Thyroid gland (tissue), 4 donors: Measurements from ENCODE around the gene PAPOLG. TPM values are rescaled to one million over a fixed set of nuclear protein-coding genes. Genes with fewer than 3 reads are reported as not detected.
"Not testable (repeated sequence)": the region's sequence is repeated elsewhere in the genome, so short reads cannot be mapped to it uniquely, and the experiment has no call there.

ENCODE experiments used
- DNase-seq, 2 donors: peaks; one replicate each; pipeline ENCODE4 v3.0.0-alpha.2; 2019
- H3K27ac ChIP-seq, 3 donors: fragments of 200-600 bp; sonication (generic); 1 replicate in 2 of 3; 2 replicates in 1 of 3; pipeline ENCODE4 v1.5.1; 2016 to 2019; ENCODE audit warnings: mild to moderate bottlenecking in 1 of 3, moderate library complexity in 1 of 3
- H3K27me3 ChIP-seq: fragments of 200-600 bp; sonication (generic); one replicate; pipeline ENCODE4 v1.5.1; 2019
- H3K36me3 ChIP-seq, 2 donors: fragments of 200-600 bp; sonication (generic); one replicate each; pipeline ENCODE4 v1.5.1; 2016 to 2019
- H3K4me1 ChIP-seq, 2 donors: fragments of 200-600 bp; sonication (generic); one replicate each; pipeline ENCODE4 v1.5.1; 2017 to 2019
- H3K4me3 ChIP-seq, 3 donors: fragments of 200-600 bp; sonication (generic); replicated peaks in 1 of 3; 1 replicate in 2 of 3; 2 replicates in 1 of 3; pipeline ENCODE4 v1.5.1; 2016; ENCODE audit warnings: mild to moderate bottlenecking in 1 of 3
- H3K9me3 ChIP-seq: fragments of 200-600 bp; sonication (generic); one replicate; pipeline ENCODE4 v1.5.1; 2017
- POLR2A ChIP-seq, 2 donors: fragments of 450-650 bp; IDR thresholded peaks; one replicate each; pipeline ENCODE4 v1.6.1; 2017; ENCODE audit warnings: antibody characterized with exemption in 2 of 2, mild to moderate bottlenecking in 2 of 2, moderate library complexity in 1 of 2
- WGBS, 2 donors: methylation state at CpG; one replicate each; pipeline ENCODE4 v1.1.5; 2017; 5-methylcytosine and 5-hydroxymethylcytosine counted together
- intact Hi-C: fragments of 100-400 bp; cut with DNase I; formaldehyde crosslinking; loops from one replicate; pipeline ENCODE4 v1.15.1; 2023
- total RNA-seq, 4 donors: library from RNA; depleted of rRNA; stranded (reverse); fragments of >200 nt; gene quantifications; one replicate each; pipeline ENCODE4 v1.2.3, GENCODE V29; 2016
- TF ChIP-seq, protein P1 (sequence below), 6 experiments: fragments of 200-600 bp in 3 of 6; fragments of 450-650 bp in 3 of 6; sonication (generic) in 3 of 6; IDR thresholded peaks; one replicate each; pipeline ENCODE4 v1.5.1; 2016 to 2019; ENCODE audit warnings: antibody characterized with exemption in 6 of 6, mild to moderate bottlenecking in 2 of 6, inconsistent platforms in 1 of 6, moderate library complexity in 1 of 6

Gene PAPOLG
- total RNA-seq, 4 donors from 2014 or later = 37.4 to 63.2 (median 41.4) TPM

GRCh38 chr2:60825666-60826065 lies 69.6 kb downstream of the PAPOLG start:
- no peak overlapping the region for H3K4me3 ChIP-seq
- no peak overlapping the region for H3K27ac ChIP-seq
- H3K4me1 ChIP-seq = no peaks in the 10 kb centered on the region
- DNase-seq = no peak
- no peak for TF ChIP-seq POLR2A (IDR thresholded peaks at IDR 0.05)
- TF ChIP-seq, protein P1, sequence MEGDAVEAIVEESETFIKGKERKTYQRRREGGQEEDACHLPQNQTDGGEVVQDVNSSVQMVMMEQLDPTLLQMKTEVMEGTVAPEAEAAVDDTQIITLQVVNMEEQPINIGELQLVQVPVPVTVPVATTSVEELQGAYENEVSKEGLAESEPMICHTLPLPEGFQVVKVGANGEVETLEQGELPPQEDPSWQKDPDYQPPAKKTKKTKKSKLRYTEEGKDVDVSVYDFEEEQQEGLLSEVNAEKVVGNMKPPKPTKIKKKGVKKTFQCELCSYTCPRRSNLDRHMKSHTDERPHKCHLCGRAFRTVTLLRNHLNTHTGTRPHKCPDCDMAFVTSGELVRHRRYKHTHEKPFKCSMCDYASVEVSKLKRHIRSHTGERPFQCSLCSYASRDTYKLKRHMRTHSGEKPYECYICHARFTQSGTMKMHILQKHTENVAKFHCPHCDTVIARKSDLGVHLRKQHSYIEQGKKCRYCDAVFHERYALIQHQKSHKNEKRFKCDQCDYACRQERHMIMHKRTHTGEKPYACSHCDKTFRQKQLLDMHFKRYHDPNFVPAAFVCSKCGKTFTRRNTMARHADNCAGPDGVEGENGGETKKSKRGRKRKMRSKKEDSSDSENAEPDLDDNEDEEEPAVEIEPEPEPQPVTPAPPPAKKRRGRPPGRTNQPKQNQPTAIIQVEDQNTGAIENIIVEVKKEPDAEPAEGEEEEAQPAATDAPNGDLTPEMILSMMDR (IDR thresholded peaks at IDR 0.05) = no peak
- WGBS, 2 donors = 74 to 84% methylated on average over 2 of the region's 2 CpGs
- H3K36me3 ChIP-seq = no peaks in the 10 kb centered on the region
- intact Hi-C loops = no loop called here
- H3K9me3 ChIP-seq = no peaks in the 10 kb centered on the region
- H3K27me3 ChIP-seq = no peaks in the 10 kb centered on the region

DNA sequence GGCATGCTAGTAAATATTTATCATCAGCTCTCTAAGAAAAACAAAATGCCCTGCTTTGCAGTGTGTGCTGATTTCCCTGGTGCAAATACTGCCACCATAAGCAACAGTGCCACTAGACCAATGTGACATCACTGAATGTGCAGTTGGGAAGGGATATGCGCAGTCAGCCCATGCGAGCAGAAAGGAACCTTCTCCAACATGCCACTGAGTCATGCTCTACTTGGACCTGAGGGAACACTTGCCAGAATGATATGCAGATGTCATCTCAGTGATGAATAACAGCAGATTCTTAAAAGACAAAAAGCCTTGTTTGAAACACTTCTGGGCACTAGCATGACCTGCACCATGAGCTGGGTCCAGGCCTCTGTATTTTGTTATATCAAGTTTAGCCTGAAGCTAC lies 70.0 kb downstream of the PAPOLG start:
- Histone ChIP-seq H3K27me3 (no peaks in the 10 kb centered on the region), H3K36me3 (no peaks in the 10 kb centered on the region), H3K4me3 (no peak overlapping the region), H3K9me3 (no peaks in the 10 kb centered on the region), H3K4me1 (no peaks in the 10 kb centered on the region), H3K27ac (no peak overlapping the region)
- intact Hi-C loops = no loop called here
- 100% methylated on average over 2 of the region's 2 CpGs for WGBS, 2 donors
- TF ChIP-seq, protein P1 (IDR thresholded peaks at IDR 0.05) = no peak
- TF ChIP-seq POLR2A (IDR thresholded peaks at IDR 0.05) = no peak
- no peak for DNase-seq

DNA sequence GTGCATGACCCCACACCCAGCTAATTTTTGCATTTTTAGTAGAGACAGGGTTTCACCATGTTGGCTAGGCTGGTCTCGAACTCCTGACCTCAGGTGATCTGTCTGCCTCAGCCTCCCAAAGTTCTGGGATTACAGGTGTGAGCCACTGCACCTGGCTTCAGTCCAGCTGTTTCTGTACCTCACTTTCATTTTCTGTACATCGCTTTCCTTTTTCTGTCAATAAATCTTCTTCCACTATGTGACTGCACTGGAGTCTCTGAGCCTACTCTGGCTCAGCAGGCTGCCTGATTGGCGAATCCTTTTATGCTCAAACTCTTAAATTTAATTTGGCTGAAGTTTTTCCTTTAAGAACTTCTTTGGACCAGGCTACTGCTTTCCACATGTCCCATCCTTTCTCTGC lies 70.8 kb downstream of the PAPOLG start:
- H3K4me3 ChIP-seq, H3K4me1 ChIP-seq, intact Hi-C loops, H3K9me3 ChIP-seq, DNase-seq, H3K27ac ChIP-seq, H3K36me3 ChIP-seq, H3K27me3 ChIP-seq: not testable (repeated sequence)
- 85 to 93% methylated on average over 3 of the region's 3 CpGs for WGBS, 2 donors

GRCh38 chr2:60827369-60827768 lies 71.3 kb downstream of the PAPOLG start:
- intact Hi-C loops = no loop called here
- H3K4me1 ChIP-seq = no peaks in the 10 kb centered on the region
- H3K27me3 ChIP-seq = no peaks in the 10 kb centered on the region
- no peaks in the 10 kb centered on the region for H3K36me3 ChIP-seq
- H3K9me3 ChIP-seq = no peaks in the 10 kb centered on the region
- H3K27ac ChIP-seq = no peak overlapping the region
- no peak overlapping the region for H3K4me3 ChIP-seq
- 75 to 77% methylated on average over 9 of the region's 9 CpGs for WGBS, 2 donors
- no peak for DNase-seq
- TF ChIP-seq POLR2A (IDR thresholded peaks at IDR 0.05) = no peak

DNA sequence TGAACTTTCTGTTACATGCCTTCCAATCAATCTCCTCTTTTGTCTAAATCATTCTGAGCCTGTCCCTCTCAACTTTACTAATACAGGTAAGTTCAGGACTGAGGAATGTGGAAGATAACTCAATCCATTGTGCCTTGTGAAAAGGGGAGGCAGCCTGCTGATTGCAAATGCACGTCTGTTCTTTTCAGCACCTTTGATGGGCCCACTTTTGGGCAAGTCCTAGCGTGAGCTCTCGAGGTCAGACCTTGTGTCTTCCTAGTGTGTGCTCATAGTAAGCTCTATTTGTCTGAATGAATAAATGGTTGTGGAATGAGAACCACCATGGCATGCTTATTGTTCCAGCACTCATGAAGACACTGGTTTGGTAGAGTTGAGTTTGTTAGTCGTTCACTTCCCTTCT lies 74.9 kb downstream of the PAPOLG start:
- Histone ChIP-seq H3K27me3 (no peaks in the 10 kb centered on the region), H3K36me3 (no peaks in the 10 kb centered on the region), H3K4me3 (no peak overlapping the region), H3K9me3 (no peaks in the 10 kb centered on the region), H3K4me1 (no peaks in the 10 kb centered on the region), H3K27ac (no peak overlapping the region)
- DNase-seq = no peak
- WGBS, 2 donors = 87 to 90% methylated on average over 4 of the region's 4 CpGs
- intact Hi-C loops = no loop called here
- TF ChIP-seq POLR2A (IDR thresholded peaks at IDR 0.05) = no peak
- TF ChIP-seq, protein P1 (IDR thresholded peaks at IDR 0.05) = no peak

DNA sequence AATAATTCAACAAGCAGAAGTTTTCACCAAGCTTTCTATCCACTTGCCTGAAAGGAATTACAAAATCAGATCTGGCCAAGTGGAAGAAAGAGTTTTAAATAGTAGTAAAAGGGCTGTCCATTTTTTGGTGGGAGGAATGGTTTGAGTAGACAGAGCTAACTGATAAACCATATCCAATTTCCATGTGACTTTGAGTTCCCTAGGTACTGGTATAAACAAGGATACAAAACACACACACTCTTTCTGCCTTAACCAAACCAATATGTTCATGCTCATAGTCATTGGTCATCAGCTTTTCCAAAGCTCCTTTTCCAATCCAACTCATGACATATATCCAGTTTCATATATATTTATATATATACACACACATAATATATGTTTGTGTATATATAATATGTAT lies 75.9 kb downstream of the PAPOLG start:
- no peak overlapping the region for H3K4me3 ChIP-seq
- no peaks in the 10 kb centered on the region for H3K4me1 ChIP-seq
- TF ChIP-seq POLR2A (IDR thresholded peaks at IDR 0.05) = no peak
- TF ChIP-seq, protein P1 (IDR thresholded peaks at IDR 0.05) = no peak
- intact Hi-C loops = no loop called here
- H3K27ac ChIP-seq = no peak overlapping the region
- no peaks in the 10 kb centered on the region for H3K9me3 ChIP-seq
- no peaks in the 10 kb centered on the region for H3K36me3 ChIP-seq
- DNase-seq = no peak
- H3K27me3 ChIP-seq = no peaks in the 10 kb centered on the region
